HG03558 (cell line): ENCODE results near the gene KLRC3.
"Not testable (repeated sequence)": the region's sequence is repeated elsewhere in the genome, so short reads cannot be mapped to it uniquely, and the experiment has no call there.

Experiments
- ATAC-seq: cut with Tn5 transposase; IDR thresholded peaks from one replicate; pipeline ENCODE4 v1.9.1; 2021; ENCODE audit warnings: moderate number of reproducible peaks; ENCODE audit not compliant: unreplicated experiment; ENCODE audit errors: extremely low read depth

KLRC3 gene

DNA sequence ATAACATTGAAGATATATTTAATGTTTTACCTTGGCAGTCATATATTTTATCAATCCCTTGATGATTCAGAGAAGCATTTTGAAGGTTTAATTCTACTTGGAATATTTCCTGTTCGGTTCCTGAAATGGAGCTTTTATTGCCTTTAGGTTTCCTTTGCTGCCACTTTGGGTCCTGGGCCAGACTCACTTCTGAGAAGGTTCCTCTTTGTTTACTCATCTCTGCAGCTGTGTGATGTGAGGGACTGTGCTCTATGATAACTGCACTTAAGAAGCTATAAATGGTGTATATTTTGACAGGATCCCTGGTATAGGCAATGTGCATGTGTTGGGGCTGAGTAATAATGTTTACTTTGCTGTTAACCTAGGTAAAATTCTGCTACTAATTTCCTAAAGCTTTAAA is at the start of gene KLRC3:
Gene KLRC3 (minus strand): TSS at position 262 of the 400 bp plus-strand sequence. CDS start 45 bp downstream, at position 217.
- ATAC-seq: not testable (repeated sequence)

DNA sequence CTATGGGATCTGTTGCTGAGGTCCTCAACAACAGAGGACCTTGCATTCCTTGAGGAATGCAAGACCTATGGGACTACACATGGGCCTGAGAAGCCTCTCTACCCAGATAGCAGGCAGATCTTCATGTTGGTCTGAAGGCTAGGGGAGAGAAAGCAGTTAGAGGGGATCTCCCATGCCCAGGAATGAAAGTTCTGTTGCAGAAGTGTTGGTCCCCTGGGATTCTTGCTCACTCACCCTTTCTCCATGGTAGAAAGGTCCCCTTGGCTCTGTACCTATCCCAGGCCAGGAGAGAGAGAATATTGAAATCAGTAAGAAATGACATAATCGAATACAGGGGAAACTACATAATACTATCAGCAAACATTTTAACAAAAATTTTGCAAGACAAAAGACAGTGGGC is 49.3 kb upstream of the KLRC3 start:
- ATAC-seq: no peak

DNA sequence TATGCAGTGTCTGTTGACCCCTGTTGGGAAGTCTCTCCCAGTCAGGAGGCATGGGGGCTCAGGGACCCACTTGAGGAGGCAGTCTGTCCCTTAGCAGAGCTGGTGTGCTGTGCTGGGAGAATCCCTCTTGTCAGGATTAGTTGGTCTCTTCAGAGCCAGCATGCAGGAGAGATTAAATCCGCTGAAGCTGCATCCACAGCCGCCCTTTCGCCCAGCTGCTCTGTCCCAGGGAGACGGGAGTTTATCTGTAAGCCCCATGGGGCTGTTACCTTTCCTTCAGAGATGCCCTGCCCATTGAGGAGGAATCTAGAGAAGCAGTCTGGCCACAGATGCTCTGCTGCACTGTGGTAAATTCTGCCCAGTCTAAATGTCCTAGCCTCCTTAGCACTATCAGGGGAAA is 45.9 kb upstream of the KLRC3 start:
- ATAC-seq: no peak

DNA sequence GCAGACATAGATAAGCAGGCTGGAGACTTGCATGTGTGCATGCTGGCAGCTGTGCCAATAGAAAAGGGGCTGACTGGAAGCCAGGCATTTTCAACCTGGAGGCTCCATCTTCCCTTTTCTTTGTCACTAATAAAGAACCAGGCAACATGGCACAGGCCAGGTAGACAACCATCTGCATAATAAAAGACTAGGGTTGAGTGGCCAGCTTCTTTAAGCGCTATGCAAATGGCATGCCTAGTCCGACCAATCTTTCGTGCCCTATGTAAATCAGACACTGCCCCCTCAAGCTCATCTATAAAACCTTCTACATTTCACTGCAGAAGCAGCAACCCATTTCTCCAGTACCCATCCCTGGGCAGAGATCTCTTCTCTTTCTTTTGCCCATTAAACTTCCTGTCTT is 37.4 kb upstream of the KLRC3 start:
- ATAC-seq: no peak

GRCh38 chr12:10456856-10457255 is 36.5 kb upstream of the KLRC3 start:
- ATAC-seq: no peak

- ATAC-seq: no peak
These were observed 35.4 kb upstream of the KLRC3 start for GRCh38 chr12:10455766-10456165.

DNA sequence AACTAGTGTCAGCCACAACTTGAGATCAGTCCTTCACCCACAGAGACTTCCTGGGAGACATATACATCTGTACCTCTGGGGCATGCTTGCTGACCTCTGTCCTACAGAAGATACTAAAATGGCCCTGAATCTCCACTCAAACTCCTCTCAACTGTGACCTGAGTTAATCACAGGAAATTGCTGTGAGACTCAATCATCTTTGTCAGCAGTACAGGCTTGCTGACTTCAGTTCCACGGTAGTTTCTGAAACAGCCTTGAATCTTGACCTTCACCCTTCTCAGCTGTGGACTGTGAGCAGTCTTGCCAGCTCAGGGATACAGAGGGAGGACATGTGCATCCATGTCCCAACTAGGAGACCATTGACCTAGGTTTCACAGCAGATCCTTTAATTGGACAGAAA is 34.1 kb upstream of the KLRC3 start:
- no peak for ATAC-seq

GRCh38 chr12:10453156-10453555 is 32.8 kb upstream of the KLRC3 start, which contains the start of gene KLRC1:
TSS of gene KLRC1 (minus strand) at chr12:10453377. CDS start at chr12:10451156, 2,221 bp downstream.
- ATAC-seq: no peak

DNA sequence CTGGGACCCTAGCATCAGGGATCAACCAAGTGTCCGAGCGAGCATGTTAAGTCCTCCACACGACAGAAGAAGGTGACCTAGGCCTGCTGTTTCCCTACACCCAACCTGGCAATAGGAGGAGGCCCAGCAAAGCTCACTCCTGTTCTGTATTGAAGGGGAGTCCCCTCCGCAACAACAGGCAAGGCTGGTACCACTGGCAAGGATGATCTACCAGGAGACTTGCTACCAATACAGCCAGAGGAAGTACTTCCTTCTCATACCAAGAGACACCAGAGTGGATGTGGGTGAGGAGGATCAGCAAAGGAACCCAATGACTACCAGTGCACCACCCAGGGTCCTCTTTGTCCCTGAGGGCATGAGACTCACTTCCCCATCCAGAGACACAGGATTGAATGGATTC is 27.8 kb upstream of the KLRC3 start:
- no peak for ATAC-seq

DNA sequence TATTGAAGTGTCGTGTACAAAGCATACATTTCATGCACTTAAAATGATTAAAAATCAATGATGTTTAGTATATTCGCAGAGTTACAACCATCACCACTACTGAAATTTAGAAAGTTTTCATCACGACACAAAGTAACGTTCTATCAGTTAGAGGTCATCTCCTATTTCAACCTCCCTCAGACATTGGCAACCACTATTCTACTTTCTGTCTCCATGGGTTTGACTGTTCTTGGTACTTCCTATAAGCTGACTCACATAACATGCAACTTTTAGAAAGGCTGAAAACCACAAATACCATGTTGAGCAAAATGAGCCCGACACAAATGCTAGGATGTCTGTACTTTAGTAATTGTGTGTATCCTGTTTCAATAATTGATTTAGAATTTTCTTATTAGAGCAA is 25.7 kb upstream of the KLRC3 start:
- ATAC-seq: not testable (repeated sequence)

DNA sequence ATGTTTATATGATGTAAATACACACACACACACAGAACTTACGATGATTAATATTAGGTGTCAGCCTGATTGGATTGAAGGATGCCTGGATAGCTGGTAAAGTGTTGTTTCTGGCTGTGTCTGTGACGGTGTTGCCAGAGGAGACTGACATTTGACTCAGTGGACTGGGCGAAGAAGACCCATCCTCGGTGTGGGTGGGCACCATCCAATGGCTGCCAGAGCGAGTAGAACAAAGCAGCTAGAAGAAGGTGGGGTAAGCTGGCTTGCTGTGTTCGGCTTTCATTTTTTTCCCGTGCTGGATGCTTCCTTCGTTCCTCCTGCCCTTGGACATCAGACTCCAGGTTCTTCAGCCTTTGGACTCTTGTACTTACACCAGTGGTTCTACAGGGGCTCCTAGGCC is 20.7 kb upstream of the KLRC3 start:
- ATAC-seq: not testable (repeated sequence)

DNA sequence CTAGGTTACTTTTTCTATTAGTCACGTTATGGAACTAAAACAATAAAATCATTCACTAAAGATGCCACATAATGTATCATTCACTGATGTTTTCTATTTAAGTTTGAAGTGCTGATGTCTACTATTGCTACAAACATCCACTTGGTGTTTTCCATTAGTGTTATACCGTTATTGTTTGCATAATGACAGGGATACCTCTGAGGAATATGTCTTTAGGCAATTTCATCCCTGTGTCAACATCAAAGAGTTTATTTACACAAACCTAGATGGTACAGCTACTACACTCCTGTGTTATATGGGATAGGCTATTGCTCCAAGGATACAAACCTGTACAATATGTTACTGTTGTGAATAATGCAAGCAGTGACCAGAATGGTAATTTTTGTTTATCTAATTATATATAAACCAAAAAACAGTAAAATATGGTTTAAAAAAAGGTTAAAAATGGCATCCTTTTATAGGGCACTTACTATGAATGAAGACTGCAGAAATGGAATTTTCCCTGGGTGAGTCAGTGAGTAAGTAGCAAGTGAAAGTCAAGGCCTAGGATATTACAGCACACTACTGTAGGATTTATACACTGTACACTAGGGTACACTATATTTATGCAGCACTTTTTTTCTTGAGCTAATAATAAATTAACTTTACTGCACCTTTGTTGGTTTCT is 19.3 kb upstream of the KLRC3 start:
- ATAC-seq: not testable (repeated sequence)

DNA sequence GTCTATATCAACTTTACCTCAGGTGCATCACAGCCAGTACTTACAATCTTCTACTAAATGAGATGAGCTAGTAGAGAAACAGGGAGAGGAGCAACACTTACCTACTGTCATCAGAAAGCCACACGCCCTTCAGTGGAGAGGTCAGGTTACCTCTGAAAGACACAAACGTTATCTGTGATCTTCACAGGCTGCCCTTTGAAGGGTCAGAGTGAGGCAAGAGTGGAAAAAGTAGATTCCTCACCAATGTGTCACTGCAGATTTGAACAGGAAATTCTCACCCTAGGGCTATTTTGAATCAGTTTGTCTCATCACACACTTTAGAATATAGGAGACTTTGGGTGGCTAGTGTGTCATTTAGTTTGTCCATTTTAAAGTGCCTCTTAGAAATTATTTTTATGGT is 17.2 kb upstream of the KLRC3 start:
- not testable (repeated sequence) for ATAC-seq

GRCh38 chr12:10435816-10436215 is 15.4 kb upstream of the KLRC3 start, which contains the start of gene KLRC2:
TSS of gene KLRC2 (minus strand) at chr12:10436010. CDS start at chr12:10435986, 24 bp downstream.
- ATAC-seq: not testable (repeated sequence)

GRCh38 chr12:10430623-10431022 is 10.2 kb upstream of the KLRC3 start:
- not testable (repeated sequence) for ATAC-seq

GRCh38 chr12:10425938-10426337 is 5.5 kb upstream of the KLRC3 start:
- ATAC-seq: not testable (repeated sequence)

- not testable (repeated sequence) for ATAC-seq
These were observed 4.0 kb upstream of the KLRC3 start for GRCh38 chr12:10424260-10424899.

GRCh38 chr12:10422159-10422558 is 1.8 kb upstream of the KLRC3 start:
- ATAC-seq: not testable (repeated sequence)

GRCh38 chr12:10409392-10409791 is 11.0 kb downstream of the KLRC3 start, which contains the start of gene KLRC4:
TSS of gene KLRC4 (minus strand) at chr12:10409757. CDS start at chr12:10409575, 182 bp downstream.
- no peak for ATAC-seq

GRCh38 chr12:10408842-10409241 is 11.6 kb downstream of the KLRC3 start:
- ATAC-seq: no peak

GRCh38 chr12:10406725-10407124 is 13.7 kb downstream of the KLRC3 start:
- ATAC-seq: no peak

GRCh38 chr12:10405294-10405693 is 15.1 kb downstream of the KLRC3 start:
- no peak for ATAC-seq
